ENCODE data around the gene MRNIP.

MRNIP gene

GRCh38 chr5:179803651-179804554 lies 54.7 kb downstream of the MRNIP start:
- no peak for DNase-seq (ENCODE audit: low read depth)
- TF ChIP-seq, protein P1, sequence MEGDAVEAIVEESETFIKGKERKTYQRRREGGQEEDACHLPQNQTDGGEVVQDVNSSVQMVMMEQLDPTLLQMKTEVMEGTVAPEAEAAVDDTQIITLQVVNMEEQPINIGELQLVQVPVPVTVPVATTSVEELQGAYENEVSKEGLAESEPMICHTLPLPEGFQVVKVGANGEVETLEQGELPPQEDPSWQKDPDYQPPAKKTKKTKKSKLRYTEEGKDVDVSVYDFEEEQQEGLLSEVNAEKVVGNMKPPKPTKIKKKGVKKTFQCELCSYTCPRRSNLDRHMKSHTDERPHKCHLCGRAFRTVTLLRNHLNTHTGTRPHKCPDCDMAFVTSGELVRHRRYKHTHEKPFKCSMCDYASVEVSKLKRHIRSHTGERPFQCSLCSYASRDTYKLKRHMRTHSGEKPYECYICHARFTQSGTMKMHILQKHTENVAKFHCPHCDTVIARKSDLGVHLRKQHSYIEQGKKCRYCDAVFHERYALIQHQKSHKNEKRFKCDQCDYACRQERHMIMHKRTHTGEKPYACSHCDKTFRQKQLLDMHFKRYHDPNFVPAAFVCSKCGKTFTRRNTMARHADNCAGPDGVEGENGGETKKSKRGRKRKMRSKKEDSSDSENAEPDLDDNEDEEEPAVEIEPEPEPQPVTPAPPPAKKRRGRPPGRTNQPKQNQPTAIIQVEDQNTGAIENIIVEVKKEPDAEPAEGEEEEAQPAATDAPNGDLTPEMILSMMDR (IDR thresholded peaks at IDR 0.05; ENCODE audit: insufficient read depth, low read depth, low read length, missing control alignments) = no peak
- no peak overlapping the region for H3K4me3 ChIP-seq (ENCODE audit: low read depth, low read length)

DNA sequence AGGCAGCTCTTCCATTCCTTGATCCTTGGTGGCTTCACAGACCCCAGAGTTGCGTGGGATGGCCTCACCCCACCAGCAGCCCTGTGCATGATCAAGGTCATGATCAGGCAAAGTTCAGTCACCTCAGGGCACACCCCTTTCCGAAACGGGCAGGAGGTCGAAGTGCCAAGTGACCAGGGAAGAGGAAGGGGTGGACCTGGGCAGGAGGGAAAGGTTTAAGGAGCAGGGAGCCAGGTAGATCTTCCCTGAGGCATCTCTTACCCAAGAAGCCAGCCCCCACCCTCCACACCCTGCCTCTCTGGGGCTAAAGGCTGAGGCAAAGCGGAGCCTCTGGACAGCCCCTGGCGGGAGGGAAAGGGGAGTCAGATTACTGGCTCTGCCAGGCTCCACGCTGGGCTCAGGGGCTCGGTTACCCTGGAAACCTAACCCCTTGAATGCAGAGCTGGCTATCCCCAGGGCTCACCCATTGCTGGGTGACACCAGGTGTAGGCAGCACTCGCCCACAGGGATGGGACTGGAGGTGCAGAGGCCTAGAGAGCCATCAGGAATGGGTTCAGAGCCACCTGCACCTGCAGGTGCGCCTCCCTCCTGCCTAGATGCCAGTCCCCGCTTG lies 55.6 kb downstream of the MRNIP start:
- TF ChIP-seq, protein P1 (IDR thresholded peaks at IDR 0.05; ENCODE audit: insufficient read depth, low read depth, low read length, missing control alignments) = no peak
- no peak for DNase-seq (ENCODE audit: low read depth)
- H3K4me3 ChIP-seq (ENCODE audit: low read depth, low read length) = no peak overlapping the region

GRCh38 chr5:179802207-179802883 lies 56.3 kb downstream of the MRNIP start:
- H3K4me3 ChIP-seq (ENCODE audit: low read depth, low read length) = no peak overlapping the region
- no peak for DNase-seq (ENCODE audit: low read depth)
- TF ChIP-seq, protein P1 (IDR thresholded peaks at IDR 0.05; ENCODE audit: insufficient read depth, low read depth, low read length, missing control alignments) = no peak

GRCh38 chr5:179801304-179802206 lies 57.1 kb downstream of the MRNIP start:
- TF ChIP-seq, protein P1 (IDR thresholded peaks at IDR 0.05; ENCODE audit: insufficient read depth, low read depth, low read length, missing control alignments) = peak; percentile 86
- peak; percentile 84 for DNase-seq (ENCODE audit: low read depth)
- no peak overlapping the region for H3K4me3 ChIP-seq (ENCODE audit: low read depth, low read length)

DNA sequence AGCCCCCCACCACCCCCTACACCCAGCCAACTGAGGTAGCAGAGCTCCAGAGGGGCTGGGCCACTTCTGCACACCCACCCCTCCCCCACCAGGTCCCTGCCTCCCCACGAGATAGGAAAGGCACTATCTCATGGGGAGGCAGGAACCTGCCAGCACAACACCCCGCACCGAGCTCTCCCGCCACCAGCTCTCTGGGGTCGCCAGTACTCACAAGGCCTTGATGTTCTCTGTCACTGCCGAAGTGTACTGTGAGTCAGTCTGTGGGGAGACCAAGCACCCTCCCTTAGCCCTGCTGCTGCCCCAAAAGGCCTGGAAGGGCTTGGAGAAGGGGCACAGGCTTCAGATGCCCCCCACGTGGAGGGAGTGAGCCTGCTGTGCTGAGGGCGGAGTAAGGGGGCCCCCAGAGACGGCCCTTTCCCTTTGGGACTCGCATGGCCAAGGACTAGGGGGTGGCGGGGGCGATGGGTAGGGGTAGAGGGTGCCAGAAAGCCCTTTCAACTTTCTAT lies 57.9 kb downstream of the MRNIP start:
- DNase-seq (ENCODE audit: low read depth) = no peak
- TF ChIP-seq, protein P1 (IDR thresholded peaks at IDR 0.05; ENCODE audit: insufficient read depth, low read depth, low read length, missing control alignments) = no peak

More for the DNA sequence above, 57.9 kb downstream of the MRNIP start:
- no peak overlapping the region for H3K4me3 ChIP-seq (ENCODE audit: low read depth, low read length)

Data from GM12865 (cell line).